ENCODE results near the gene GDI1.

DNA sequence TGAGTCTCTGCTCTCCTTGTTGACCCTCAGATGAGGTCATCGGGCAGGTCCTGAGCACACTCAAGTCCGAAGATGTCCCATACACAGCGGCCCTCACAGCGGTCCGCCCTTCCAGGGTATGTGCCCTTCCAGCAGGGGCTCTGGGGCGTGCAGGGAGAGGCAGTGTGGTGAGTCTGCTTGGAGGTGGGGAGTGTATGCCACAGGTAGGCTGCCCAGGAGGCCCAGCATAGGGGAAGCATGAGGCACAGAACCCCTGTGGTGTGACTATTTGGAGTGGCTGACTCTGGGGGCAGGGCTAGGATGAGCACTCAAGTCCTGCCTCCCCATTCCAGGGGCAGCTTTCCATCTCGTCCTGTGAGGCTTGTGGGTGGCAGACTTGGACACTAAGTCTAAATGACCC, 3.3 kb upstream of the GDI1 start:
- TF ChIP-seq HDGF (IDR thresholded peaks at IDR 0.05) (no peak), MEF2B (IDR thresholded peaks at IDR 0.05; ENCODE audit: partially characterized antibody, poor library complexity, severe bottlenecking) (no peak), RAD21 (IDR thresholded peaks at IDR 0.05; ENCODE audit: insufficient read depth, low read depth, low read length) (no peak), FOS (IDR thresholded peaks at IDR 0.05; ENCODE audit: borderline replicate concordance, extremely low read depth, insufficient read length) (no peak), NBN (IDR thresholded peaks at IDR 0.05) (no peak), TCF7 (IDR thresholded peaks at IDR 0.05; ENCODE audit: borderline replicate concordance) (no peak), CHD1 (IDR thresholded peaks at IDR 0.05; ENCODE audit: low read depth, low read length) (no peak), YBX1 (IDR thresholded peaks at IDR 0.05) (no peak), NR2C2 (IDR thresholded peaks at IDR 0.05; ENCODE audit: borderline replicate concordance, control insufficient read depth, insufficient read length, low read depth) (no peak), ESRRA (IDR thresholded peaks at IDR 0.05; ENCODE audit: low read length) (no peak)
- TF ChIP-seq, protein P1, sequence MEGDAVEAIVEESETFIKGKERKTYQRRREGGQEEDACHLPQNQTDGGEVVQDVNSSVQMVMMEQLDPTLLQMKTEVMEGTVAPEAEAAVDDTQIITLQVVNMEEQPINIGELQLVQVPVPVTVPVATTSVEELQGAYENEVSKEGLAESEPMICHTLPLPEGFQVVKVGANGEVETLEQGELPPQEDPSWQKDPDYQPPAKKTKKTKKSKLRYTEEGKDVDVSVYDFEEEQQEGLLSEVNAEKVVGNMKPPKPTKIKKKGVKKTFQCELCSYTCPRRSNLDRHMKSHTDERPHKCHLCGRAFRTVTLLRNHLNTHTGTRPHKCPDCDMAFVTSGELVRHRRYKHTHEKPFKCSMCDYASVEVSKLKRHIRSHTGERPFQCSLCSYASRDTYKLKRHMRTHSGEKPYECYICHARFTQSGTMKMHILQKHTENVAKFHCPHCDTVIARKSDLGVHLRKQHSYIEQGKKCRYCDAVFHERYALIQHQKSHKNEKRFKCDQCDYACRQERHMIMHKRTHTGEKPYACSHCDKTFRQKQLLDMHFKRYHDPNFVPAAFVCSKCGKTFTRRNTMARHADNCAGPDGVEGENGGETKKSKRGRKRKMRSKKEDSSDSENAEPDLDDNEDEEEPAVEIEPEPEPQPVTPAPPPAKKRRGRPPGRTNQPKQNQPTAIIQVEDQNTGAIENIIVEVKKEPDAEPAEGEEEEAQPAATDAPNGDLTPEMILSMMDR (IDR thresholded peaks at IDR 0.05 in 2 of 3, conservative IDR thresholded peaks at IDR 0.05 in 1 of 3; ENCODE audit: control insufficient read depth in 2 of 3, extremely low read depth in 1 of 3, insufficient read depth in 1 of 3, low read depth in 3 of 3, low read length in 3 of 3) = no peak
- TF ChIP-seq, protein P2, sequence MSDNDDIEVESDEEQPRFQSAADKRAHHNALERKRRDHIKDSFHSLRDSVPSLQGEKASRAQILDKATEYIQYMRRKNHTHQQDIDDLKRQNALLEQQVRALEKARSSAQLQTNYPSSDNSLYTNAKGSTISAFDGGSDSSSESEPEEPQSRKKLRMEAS (IDR thresholded peaks at IDR 0.05; ENCODE audit: low read depth, low read length) = no peak
- TF ChIP-seq, protein P3, sequence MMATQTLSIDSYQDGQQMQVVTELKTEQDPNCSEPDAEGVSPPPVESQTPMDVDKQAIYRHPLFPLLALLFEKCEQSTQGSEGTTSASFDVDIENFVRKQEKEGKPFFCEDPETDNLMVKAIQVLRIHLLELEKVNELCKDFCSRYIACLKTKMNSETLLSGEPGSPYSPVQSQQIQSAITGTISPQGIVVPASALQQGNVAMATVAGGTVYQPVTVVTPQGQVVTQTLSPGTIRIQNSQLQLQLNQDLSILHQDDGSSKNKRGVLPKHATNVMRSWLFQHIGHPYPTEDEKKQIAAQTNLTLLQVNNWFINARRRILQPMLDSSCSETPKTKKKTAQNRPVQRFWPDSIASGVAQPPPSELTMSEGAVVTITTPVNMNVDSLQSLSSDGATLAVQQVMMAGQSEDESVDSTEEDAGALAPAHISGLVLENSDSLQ (IDR thresholded peaks at IDR 0.05) = no peak
